ENCODE data around the gene CEBPG.

The CEBPG gene

DNA sequence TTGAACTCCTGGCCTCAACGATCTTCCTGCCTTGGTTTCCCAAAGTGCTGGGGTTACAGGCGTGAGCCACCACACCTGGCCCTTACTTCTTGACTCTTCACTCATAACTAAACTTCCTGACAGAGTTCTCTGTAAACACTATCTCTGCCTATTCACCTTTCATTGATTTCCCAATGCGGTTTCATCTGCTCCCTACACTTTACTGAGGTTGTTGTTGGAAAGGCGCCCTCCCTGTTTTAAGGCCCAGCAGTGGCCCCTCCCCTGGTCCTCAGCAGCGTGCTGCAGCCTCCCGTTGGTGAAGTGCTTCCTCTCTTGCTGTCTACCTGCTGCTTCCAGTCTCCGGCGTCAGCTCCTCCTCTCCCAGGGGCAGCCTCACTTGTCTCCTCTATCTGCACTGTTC, 44.4 kb upstream of the CEBPG start:
- ATAC-seq: no peak
- TF ChIP-seq TCF4 (CRISPR knock-in tag; IDR thresholded peaks at IDR 0.05; ENCODE audit: borderline replicate concordance): no peak
- TF ChIP-seq CREB5 (CRISPR knock-in tag; IDR thresholded peaks at IDR 0.05; ENCODE audit: low read depth): no peak
- TF ChIP-seq, protein P1, sequence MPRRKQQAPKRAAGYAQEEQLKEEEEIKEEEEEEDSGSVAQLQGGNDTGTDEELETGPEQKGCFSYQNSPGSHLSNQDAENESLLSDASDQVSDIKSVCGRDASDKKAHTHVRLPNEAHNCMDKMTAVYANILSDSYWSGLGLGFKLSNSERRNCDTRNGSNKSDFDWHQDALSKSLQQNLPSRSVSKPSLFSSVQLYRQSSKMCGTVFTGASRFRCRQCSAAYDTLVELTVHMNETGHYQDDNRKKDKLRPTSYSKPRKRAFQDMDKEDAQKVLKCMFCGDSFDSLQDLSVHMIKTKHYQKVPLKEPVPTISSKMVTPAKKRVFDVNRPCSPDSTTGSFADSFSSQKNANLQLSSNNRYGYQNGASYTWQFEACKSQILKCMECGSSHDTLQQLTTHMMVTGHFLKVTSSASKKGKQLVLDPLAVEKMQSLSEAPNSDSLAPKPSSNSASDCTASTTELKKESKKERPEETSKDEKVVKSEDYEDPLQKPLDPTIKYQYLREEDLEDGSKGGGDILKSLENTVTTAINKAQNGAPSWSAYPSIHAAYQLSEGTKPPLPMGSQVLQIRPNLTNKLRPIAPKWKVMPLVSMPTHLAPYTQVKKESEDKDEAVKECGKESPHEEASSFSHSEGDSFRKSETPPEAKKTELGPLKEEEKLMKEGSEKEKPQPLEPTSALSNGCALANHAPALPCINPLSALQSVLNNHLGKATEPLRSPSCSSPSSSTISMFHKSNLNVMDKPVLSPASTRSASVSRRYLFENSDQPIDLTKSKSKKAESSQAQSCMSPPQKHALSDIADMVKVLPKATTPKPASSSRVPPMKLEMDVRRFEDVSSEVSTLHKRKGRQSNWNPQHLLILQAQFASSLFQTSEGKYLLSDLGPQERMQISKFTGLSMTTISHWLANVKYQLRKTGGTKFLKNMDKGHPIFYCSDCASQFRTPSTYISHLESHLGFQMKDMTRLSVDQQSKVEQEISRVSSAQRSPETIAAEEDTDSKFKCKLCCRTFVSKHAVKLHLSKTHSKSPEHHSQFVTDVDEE (CRISPR knock-in tag; IDR thresholded peaks at IDR 0.05): no peak
- no peak for TF ChIP-seq ZNF70 (CRISPR knock-in tag; IDR thresholded peaks at IDR 0.05)
- TF ChIP-seq ZNF565 (CRISPR knock-in tag; conservative IDR thresholded peaks at IDR 0.05; ENCODE audit: low read depth): no peak
- no peak for TF ChIP-seq POU6F1 (CRISPR knock-in tag; IDR thresholded peaks at IDR 0.05; ENCODE audit: borderline replicate concordance, low read depth)
- no peak for TF ChIP-seq ZNF8 (CRISPR knock-in tag; IDR thresholded peaks at IDR 0.05)
- no peak for TF ChIP-seq GLIS3 (CRISPR knock-in tag; IDR thresholded peaks at IDR 0.05)
- TF ChIP-seq, protein P2, sequence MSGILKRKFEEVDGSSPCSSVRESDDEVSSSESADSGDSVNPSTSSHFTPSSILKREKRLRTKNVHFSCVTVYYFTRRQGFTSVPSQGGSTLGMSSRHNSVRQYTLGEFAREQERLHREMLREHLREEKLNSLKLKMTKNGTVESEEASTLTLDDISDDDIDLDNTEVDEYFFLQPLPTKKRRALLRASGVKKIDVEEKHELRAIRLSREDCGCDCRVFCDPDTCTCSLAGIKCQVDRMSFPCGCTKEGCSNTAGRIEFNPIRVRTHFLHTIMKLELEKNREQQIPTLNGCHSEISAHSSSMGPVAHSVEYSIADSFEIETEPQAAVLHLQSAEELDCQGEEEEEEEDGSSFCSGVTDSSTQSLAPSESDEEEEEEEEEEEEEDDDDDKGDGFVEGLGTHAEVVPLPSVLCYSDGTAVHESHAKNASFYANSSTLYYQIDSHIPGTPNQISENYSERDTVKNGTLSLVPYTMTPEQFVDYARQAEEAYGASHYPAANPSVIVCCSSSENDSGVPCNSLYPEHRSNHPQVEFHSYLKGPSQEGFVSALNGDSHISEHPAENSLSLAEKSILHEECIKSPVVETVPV (CRISPR knock-in tag; IDR thresholded peaks at IDR 0.05): no peak
- no peak for TF ChIP-seq ARNTL (CRISPR knock-in tag; IDR thresholded peaks at IDR 0.05; ENCODE audit: borderline replicate concordance, low read depth)
- TF ChIP-seq CSDC2 (CRISPR knock-in tag; IDR thresholded peaks at IDR 0.05): no peak
- TF ChIP-seq ESRRG (CRISPR knock-in tag; IDR thresholded peaks at IDR 0.05): no peak
- no peak for TF ChIP-seq SNAI2 (CRISPR knock-in tag; IDR thresholded peaks at IDR 0.05)
- no peak for TF ChIP-seq ZFP30 (CRISPR knock-in tag; IDR thresholded peaks at IDR 0.05)
- TF ChIP-seq ZFP3 (CRISPR knock-in tag; IDR thresholded peaks at IDR 0.05): no peak
- no peak for TF ChIP-seq ZC3H10 (CRISPR knock-in tag; IDR thresholded peaks at IDR 0.05)
- TF ChIP-seq RARB (CRISPR knock-in tag; IDR thresholded peaks at IDR 0.05): no peak

- no peak for TF ChIP-seq CSDC2 (CRISPR knock-in tag; IDR thresholded peaks at IDR 0.05)
- no peak for TF ChIP-seq TOX (CRISPR knock-in tag; IDR thresholded peaks at IDR 0.05; ENCODE audit: borderline replicate concordance)
- TF ChIP-seq, protein P1 (CRISPR knock-in tag; IDR thresholded peaks at IDR 0.05): no peak
- no peak for TF ChIP-seq ZNF8 (CRISPR knock-in tag; IDR thresholded peaks at IDR 0.05)
- TF ChIP-seq RARB (CRISPR knock-in tag; IDR thresholded peaks at IDR 0.05): no peak
- ATAC-seq: no peak
These were observed 43.8 kb upstream of the CEBPG start for GRCh38 chr19:33329736-33330135.

DNA sequence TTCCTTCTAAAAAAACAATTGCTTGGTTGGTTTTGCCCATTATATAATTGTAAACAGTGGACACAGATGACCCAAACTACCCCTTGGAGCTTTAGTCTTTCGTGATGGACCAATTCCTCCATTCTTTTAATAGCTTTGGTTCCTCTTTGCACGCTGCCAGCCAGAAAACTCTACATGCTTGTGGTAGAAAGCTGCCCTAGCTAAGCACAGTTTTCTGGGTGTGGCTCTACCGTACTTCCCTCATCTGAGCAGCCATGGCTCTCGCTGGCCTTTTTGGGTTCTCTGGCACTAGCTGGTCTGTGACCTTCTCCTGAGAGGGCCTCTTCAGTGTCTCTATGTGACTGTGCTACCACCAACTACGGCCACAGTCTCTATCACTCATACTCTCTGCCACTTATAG, 41.3 kb upstream of the CEBPG start:
- ATAC-seq: no peak
- TF ChIP-seq SNAI2 (CRISPR knock-in tag; IDR thresholded peaks at IDR 0.05): no peak
- TF ChIP-seq PPARA (CRISPR knock-in tag; IDR thresholded peaks at IDR 0.05; ENCODE audit: borderline replicate concordance): no peak
- TF ChIP-seq OSR1 (CRISPR knock-in tag; IDR thresholded peaks at IDR 0.05): no peak
- TF ChIP-seq POU6F1 (CRISPR knock-in tag; IDR thresholded peaks at IDR 0.05; ENCODE audit: borderline replicate concordance, low read depth): no peak
- TF ChIP-seq TOX (CRISPR knock-in tag; IDR thresholded peaks at IDR 0.05; ENCODE audit: borderline replicate concordance): no peak
- no peak for TF ChIP-seq TCF4 (CRISPR knock-in tag; IDR thresholded peaks at IDR 0.05; ENCODE audit: borderline replicate concordance)
- TF ChIP-seq ARNTL (CRISPR knock-in tag; IDR thresholded peaks at IDR 0.05; ENCODE audit: borderline replicate concordance, low read depth): no peak
- TF ChIP-seq, protein P2 (CRISPR knock-in tag; IDR thresholded peaks at IDR 0.05): no peak
- TF ChIP-seq ZNF8 (CRISPR knock-in tag; IDR thresholded peaks at IDR 0.05): no peak

Measured in SK-N-SH treated with all-trans-retinoic acid at 6 μM for 48 hours (cell line).